ENCODE measurements around the gene FBXL3. TPM values are rescaled to one million over a fixed set of nuclear protein-coding genes. Genes with fewer than 3 reads are reported as not detected.
"Not testable (repeated sequence)": the region's sequence is repeated elsewhere in the genome, so short reads cannot be mapped to it uniquely, and the experiment has no call there.

Gene FBXL3
- total and polyA plus RNA-seq, 5 donors = 19.7 to 40.2 (median 36.5) TPM

GRCh38 chr13:76968041-76968440, 58.9 kb downstream of the FBXL3 start:
- ATAC-seq = no peak
- intact Hi-C loops (cut with DNase I) = no loop called here
- H3K4me1 ChIP-seq (ENCODE audit: control insufficient read depth, insufficient read depth, low read length) = peaks cover 4% of the 10 kb centered on the region
- no peak overlapping the region for H3K4me3 ChIP-seq (ENCODE audit: low read length)
- 59% methylated on average over 6 of the region's 6 CpGs for WGBS
- no peak overlapping the region for H3K27ac ChIP-seq (ENCODE audit: low read length)
- DNase-seq = no peak
- H3K27me3 ChIP-seq (ENCODE audit: control insufficient read depth, insufficient read depth) = no peaks in the 10 kb centered on the region
- no peaks in the 10 kb centered on the region for H3K9me3 ChIP-seq (ENCODE audit: control insufficient read depth, low read length)

DNA sequence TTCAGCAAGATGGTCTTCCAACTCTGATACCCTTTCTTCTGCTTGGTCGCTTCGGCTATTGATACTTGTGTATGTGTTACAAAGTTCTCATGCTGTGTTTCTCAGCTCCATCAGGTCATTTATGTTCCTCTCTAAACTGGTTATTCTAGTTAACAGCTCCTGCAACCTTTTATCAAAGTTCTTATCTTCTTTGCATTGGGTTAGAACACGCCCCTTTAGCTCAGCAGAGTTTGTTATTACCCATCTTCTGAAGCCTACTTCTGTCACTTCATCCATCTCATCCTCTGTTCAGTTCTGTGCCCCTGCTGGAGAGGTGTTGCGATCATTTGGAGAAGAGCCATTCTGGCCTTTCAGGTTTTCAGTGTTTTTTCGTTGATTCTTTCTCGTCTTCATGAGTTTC, 59.9 kb downstream of the FBXL3 start:
- DNase-seq = no peak
- Histone ChIP-seq H3K4me3 (ENCODE audit: low read length) (no peak overlapping the region), H3K9me3 (ENCODE audit: control insufficient read depth, low read length) (no peaks in the 10 kb centered on the region), H3K4me1 (ENCODE audit: control insufficient read depth, insufficient read depth, low read length) (no peaks in the 10 kb centered on the region), H3K27ac (ENCODE audit: low read length) (no peak overlapping the region), H3K27me3 (ENCODE audit: control insufficient read depth, insufficient read depth) (no peaks in the 10 kb centered on the region)
- no peak for ATAC-seq
- intact Hi-C loops (cut with DNase I) = no loop called here
- WGBS = 96% methylated on average over 6 of the region's 6 CpGs

DNA sequence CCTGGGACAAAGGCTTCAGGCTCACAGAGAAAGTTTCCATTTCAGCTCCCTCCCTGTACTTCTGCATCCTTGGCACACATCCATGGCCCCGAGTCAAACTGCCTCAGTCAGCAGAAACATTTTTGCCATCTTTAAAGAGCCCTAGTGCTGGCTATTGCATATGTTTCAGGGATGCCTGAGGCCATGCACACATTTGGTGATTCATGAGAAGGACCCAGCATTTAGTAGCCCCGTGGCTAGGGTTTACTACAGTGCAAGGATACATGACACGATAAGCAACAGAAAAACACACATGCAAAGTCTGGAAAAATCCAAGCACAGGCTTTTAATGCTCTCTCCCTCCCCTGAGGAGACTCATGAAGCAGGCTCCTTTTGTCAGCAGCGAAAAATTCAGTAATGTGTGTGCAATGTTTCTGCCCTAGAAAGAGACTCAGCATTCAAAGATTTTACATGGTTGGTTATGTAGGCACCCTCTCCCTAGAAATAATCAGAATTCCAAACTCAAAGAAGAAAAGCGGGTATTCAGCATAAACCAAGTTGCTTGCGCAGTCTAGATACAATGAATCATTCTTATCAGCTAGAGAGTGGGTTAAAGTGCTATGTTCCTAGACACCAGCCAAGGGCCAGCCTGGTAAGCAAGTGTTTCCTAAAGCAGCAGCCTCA, 61.1 kb downstream of the FBXL3 start:
- intact Hi-C loops (cut with DNase I) = no loop called here
- Histone ChIP-seq H3K27ac (ENCODE audit: low read length) (no peak overlapping the region), H3K4me3 (ENCODE audit: low read length) (no peak overlapping the region), H3K4me1 (ENCODE audit: control insufficient read depth, insufficient read depth, low read length) (no peaks in the 10 kb centered on the region), H3K9me3 (ENCODE audit: control insufficient read depth, low read length) (no peaks in the 10 kb centered on the region), H3K27me3 (ENCODE audit: control insufficient read depth, insufficient read depth) (no peaks in the 10 kb centered on the region)
- ATAC-seq = peak; percentile 80 to 90
- 49% methylated on average over 6 of the region's 6 CpGs for WGBS
- peak; percentile 75 to 90 (median 84) for DNase-seq

DNA sequence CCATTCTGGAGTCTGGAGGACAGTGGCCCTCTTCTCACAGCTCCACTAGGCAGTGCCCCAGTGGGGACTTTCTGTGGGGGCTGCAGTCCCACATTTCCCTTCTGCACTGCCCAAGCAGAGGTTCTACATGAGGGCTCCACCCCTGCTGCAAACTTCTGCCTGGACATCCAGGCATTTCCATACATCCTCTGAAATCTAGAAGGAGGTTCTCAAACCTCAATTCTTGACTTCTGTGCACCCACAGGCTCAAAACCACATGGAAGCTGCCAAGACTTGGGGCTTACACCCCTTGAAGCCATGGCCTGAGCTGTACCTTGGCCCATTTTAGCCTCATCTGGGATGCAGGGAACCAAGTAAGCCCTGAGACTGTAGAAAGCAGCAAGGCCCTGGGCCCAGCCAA, 67.2 kb downstream of the FBXL3 start:
- intact Hi-C loops (cut with DNase I); H3K4me3 ChIP-seq (ENCODE audit: low read length); H3K27ac ChIP-seq (ENCODE audit: low read length); H3K27me3 ChIP-seq (ENCODE audit: control insufficient read depth, insufficient read depth); H3K9me3 ChIP-seq (ENCODE audit: control insufficient read depth, low read length); DNase-seq; ATAC-seq; H3K4me1 ChIP-seq (ENCODE audit: control insufficient read depth, insufficient read depth, low read length): not testable (repeated sequence)

GRCh38 chr13:76958841-76959432, 68.0 kb downstream of the FBXL3 start:
- intact Hi-C loops (cut with DNase I) = no loop called here
- no peak overlapping the region for H3K4me3 ChIP-seq (ENCODE audit: low read length)
- no peak overlapping the region for H3K27ac ChIP-seq (ENCODE audit: low read length)
- H3K27me3 ChIP-seq (ENCODE audit: control insufficient read depth, insufficient read depth) = no peaks in the 10 kb centered on the region
- H3K9me3 ChIP-seq (ENCODE audit: control insufficient read depth, low read length) = no peaks in the 10 kb centered on the region
- 71% methylated on average over 4 of the region's 4 CpGs for WGBS
- no peaks in the 10 kb centered on the region for H3K4me1 ChIP-seq (ENCODE audit: control insufficient read depth, insufficient read depth, low read length)
- ATAC-seq = no peak
- DNase-seq = no peak

GRCh38 chr13:76955661-76956060, 71.3 kb downstream of the FBXL3 start:
- DNase-seq = no peak
- Histone ChIP-seq H3K4me3 (ENCODE audit: low read length) (no peak overlapping the region), H3K27ac (ENCODE audit: low read length) (no peak overlapping the region), H3K4me1 (ENCODE audit: control insufficient read depth, insufficient read depth, low read length) (no peaks in the 10 kb centered on the region), H3K9me3 (ENCODE audit: control insufficient read depth, low read length) (no peaks in the 10 kb centered on the region), H3K27me3 (ENCODE audit: control insufficient read depth, insufficient read depth) (no peaks in the 10 kb centered on the region)
- intact Hi-C loops (cut with DNase I) = no loop called here
- WGBS = 89% methylated on average over 5 of the region's 5 CpGs
- ATAC-seq = no peak

Other genes with a start within 250 kb of the FBXL3 start
- 10 to 100 TPM; 37.1 to 57.8 (median 42.0) TPM for gene KCTD12, start 140.8 kb downstream of the FBXL3 start, total RNA-seq
- gene KCTD12, start 140.8 kb downstream of the FBXL3 start, polyA plus RNA-seq = 15.6 TPM
- gene ACOD1, start 78.6 kb downstream of the FBXL3 start, total RNA-seq = not detected
- not detected for gene ACOD1, start 78.6 kb downstream of the FBXL3 start, polyA plus RNA-seq
- gene CLN5, start 35.1 kb downstream of the FBXL3 start, total RNA-seq = 10 to 100 TPM; 20.8 to 21.3 (median 21.1) TPM
- gene CLN5, start 35.1 kb downstream of the FBXL3 start, polyA plus RNA-seq = 16.8 TPM